HCT116 (cell line): ENCODE measurements around the gene PHACTR1.

Experiments used
- ATF3 ChIP-seq: IDR thresholded peaks from 2 replicates; pipeline ENCODE4 v1.6.1; 2012
- CEBPB ChIP-seq: IDR thresholded peaks from 2 replicates; pipeline ENCODE4 v1.6.1; 2012; ENCODE audit warnings: low read depth
- ELF1 ChIP-seq: IDR thresholded peaks from 2 replicates; pipeline ENCODE4 v1.6.1; 2012; ENCODE audit warnings: low read depth, borderline replicate concordance
- EZH2 ChIP-seq: fragments of 200-600 bp; sonication (generic); IDR thresholded peaks from 2 replicates; pipeline ENCODE4 v1.6.1; 2017; ENCODE audit warnings: antibody characterized with exemption, mixed run types
- FOSL1 ChIP-seq: IDR thresholded peaks from 2 replicates; pipeline ENCODE4 v1.6.1; 2012; ENCODE audit warnings: low read depth
- POLR2A ChIP-seq: IDR thresholded peaks from 2 replicates; pipeline ENCODE4 v1.7.0; 2011; ENCODE audit warnings: borderline replicate concordance; ENCODE audit not compliant: insufficient read depth, insufficient read length; ENCODE audit errors: extremely low read depth
- POLR2AphosphoS5 ChIP-seq: IDR thresholded peaks from 2 replicates; pipeline ENCODE4 v1.6.1; 2011; ENCODE audit warnings: mild to moderate bottlenecking, low read depth, low read length, moderate library complexity
- RAD21 ChIP-seq: IDR thresholded peaks from 2 replicates; pipeline ENCODE4 v1.6.1; 2012; ENCODE audit warnings: low read depth, mild to moderate bottlenecking
- SIN3A ChIP-seq: IDR thresholded peaks from 2 replicates; pipeline ENCODE4 v1.6.1; 2012; ENCODE audit warnings: low read depth
- TCF7L2 ChIP-seq: IDR thresholded peaks from 2 replicates; pipeline ENCODE4 v1.7.0; 2011; ENCODE audit warnings: borderline replicate concordance, inconsistent platforms; ENCODE audit not compliant: insufficient read depth, insufficient read length; ENCODE audit errors: extremely low read depth
- YY1 ChIP-seq: IDR thresholded peaks from 2 replicates; pipeline ENCODE4 v1.6.1; 2011; ENCODE audit warnings: low read length, low read depth, moderate library complexity, mild to moderate bottlenecking; ENCODE audit not compliant: insufficient replicate concordance; ENCODE audit errors: extremely low read depth
- ZNF274 ChIP-seq: fragments of 200-500 bp; sonication (Bioruptor generic); IDR thresholded peaks from 2 replicates; pipeline ENCODE4 v1.6.1; 2014; ENCODE audit warnings: mild to moderate bottlenecking, low read depth, low read length, inconsistent platforms
- TF ChIP-seq, protein P1 (sequence below), 3 experiments: fragments of 200-600 bp in 1 of 3; sonication (generic) in 1 of 3; IDR thresholded peaks in 2 of 3; conservative IDR thresholded peaks in 1 of 3; 2 replicates each; pipeline ENCODE4 v1.5.1; 2012 to 2017; ENCODE audit warnings: low read depth in 2 of 3, low read length in 2 of 3, antibody characterized with exemption in 1 of 3, borderline replicate concordance in 1 of 3, control low read depth in 1 of 3, mild to moderate bottlenecking in 1 of 3, mixed read lengths in 1 of 3, mixed run types in 1 of 3, moderate library complexity in 1 of 3; ENCODE audit not compliant: insufficient read depth in 1 of 3
- TF ChIP-seq, protein P2 (sequence below): IDR thresholded peaks from 2 replicates; pipeline ENCODE4 v1.6.1; 2012

GRCh38 chr6:13140980-13141379, 424.4 kb downstream of the PHACTR1 start:
- TF ChIP-seq POLR2A (no peak), POLR2AphosphoS5 (no peak), TCF7L2 (no peak), EZH2 (no peak), RAD21 (no peak), CEBPB (no peak), ATF3 (no peak), ELF1 (no peak), YY1 (no peak), ZNF274 (no peak), FOSL1 (no peak), SIN3A (no peak)
- TF ChIP-seq, protein P1, sequence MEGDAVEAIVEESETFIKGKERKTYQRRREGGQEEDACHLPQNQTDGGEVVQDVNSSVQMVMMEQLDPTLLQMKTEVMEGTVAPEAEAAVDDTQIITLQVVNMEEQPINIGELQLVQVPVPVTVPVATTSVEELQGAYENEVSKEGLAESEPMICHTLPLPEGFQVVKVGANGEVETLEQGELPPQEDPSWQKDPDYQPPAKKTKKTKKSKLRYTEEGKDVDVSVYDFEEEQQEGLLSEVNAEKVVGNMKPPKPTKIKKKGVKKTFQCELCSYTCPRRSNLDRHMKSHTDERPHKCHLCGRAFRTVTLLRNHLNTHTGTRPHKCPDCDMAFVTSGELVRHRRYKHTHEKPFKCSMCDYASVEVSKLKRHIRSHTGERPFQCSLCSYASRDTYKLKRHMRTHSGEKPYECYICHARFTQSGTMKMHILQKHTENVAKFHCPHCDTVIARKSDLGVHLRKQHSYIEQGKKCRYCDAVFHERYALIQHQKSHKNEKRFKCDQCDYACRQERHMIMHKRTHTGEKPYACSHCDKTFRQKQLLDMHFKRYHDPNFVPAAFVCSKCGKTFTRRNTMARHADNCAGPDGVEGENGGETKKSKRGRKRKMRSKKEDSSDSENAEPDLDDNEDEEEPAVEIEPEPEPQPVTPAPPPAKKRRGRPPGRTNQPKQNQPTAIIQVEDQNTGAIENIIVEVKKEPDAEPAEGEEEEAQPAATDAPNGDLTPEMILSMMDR (IDR thresholded peaks at IDR 0.05 in 2 of 3, conservative IDR thresholded peaks at IDR 0.05 in 1 of 3; ENCODE audit: borderline replicate concordance in 1 of 3, insufficient read depth in 1 of 3, low read depth in 2 of 3, low read length in 2 of 3), result no peak
- TF ChIP-seq, protein P2, sequence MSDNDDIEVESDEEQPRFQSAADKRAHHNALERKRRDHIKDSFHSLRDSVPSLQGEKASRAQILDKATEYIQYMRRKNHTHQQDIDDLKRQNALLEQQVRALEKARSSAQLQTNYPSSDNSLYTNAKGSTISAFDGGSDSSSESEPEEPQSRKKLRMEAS, result no peak
